ENCODE measurements around the gene DMRT3. TPM values are rescaled to one million over a fixed set of nuclear protein-coding genes. Genes with fewer than 3 reads are reported as not detected.

The DMRT3 gene
- total and polyA plus RNA-seq, 3 donors from 2014 or later: 6.3 to 11.8 (median 6.7) TPM

- Histone ChIP-seq H3K4me3 (no peak overlapping the region), H3K27me3 (no peaks in the 10 kb centered on the region), H3K27ac (no peak overlapping the region), H3K4me1 (no peaks in the 10 kb centered on the region), H3K36me3 (ENCODE audit: low read depth, missing control alignments) (no peaks in the 10 kb centered on the region), H3K9me3 (no peaks in the 10 kb centered on the region)
- no peak for TF ChIP-seq POLR2A (IDR thresholded peaks at IDR 0.05)
- TF ChIP-seq CTCF (IDR thresholded peaks at IDR 0.05): no peak
- WGBS, 2 donors: 51 to 53% methylated on average over 7 to 16 of the region's 16 CpGs
- no peak for DNase-seq
- intact Hi-C loops (cut with DNase I; ENCODE audit: low total_unique reads): no loop called here
These were observed 5.0 kb downstream of the DMRT3 start for GRCh38 chr9:981491-981898.

- Histone ChIP-seq H3K4me3 (no peak overlapping the region), H3K27ac (no peak overlapping the region), H3K4me1 (no peaks in the 10 kb centered on the region), H3K27me3 (no peaks in the 10 kb centered on the region), H3K9me3 (no peaks in the 10 kb centered on the region), H3K36me3 (ENCODE audit: low read depth, missing control alignments) (no peaks in the 10 kb centered on the region)
- 68 to 73% methylated on average over 15 of the region's 15 CpGs for WGBS, 2 donors
- intact Hi-C loops (cut with DNase I; ENCODE audit: low total_unique reads): no loop called here
- no peak for TF ChIP-seq POLR2A (IDR thresholded peaks at IDR 0.05)
- no peak for TF ChIP-seq CTCF (IDR thresholded peaks at IDR 0.05)
- DNase-seq: no peak
These were observed 6.2 kb downstream of the DMRT3 start for GRCh38 chr9:982394-983230.

- H3K36me3 ChIP-seq (ENCODE audit: low read depth, missing control alignments): no peaks in the 10 kb centered on the region
- H3K27me3 ChIP-seq: no peaks in the 10 kb centered on the region
- peaks cover 2% of the 10 kb centered on the region for H3K4me1 ChIP-seq
- 80 to 85% methylated on average over 4 of the region's 4 CpGs for WGBS, 2 donors
- TF ChIP-seq CTCF (IDR thresholded peaks at IDR 0.05) (no peak), POLR2A (IDR thresholded peaks at IDR 0.05) (no peak)
- no peak overlapping the region for H3K27ac ChIP-seq
- no peak for DNase-seq
- intact Hi-C loops (cut with DNase I; ENCODE audit: low total_unique reads): no loop called here
- no peak overlapping the region for H3K4me3 ChIP-seq
- no peaks in the 10 kb centered on the region for H3K9me3 ChIP-seq
These were observed 17.6 kb downstream of the DMRT3 start for GRCh38 chr9:994005-994404.

- H3K9me3 ChIP-seq: no peaks in the 10 kb centered on the region
- intact Hi-C loops (cut with DNase I; ENCODE audit: low total_unique reads): no loop called here
- H3K36me3 ChIP-seq (ENCODE audit: low read depth, missing control alignments): no peaks in the 10 kb centered on the region
- H3K4me3 ChIP-seq: no peak overlapping the region
- 86 to 92% methylated on average over 4 of the region's 4 CpGs for WGBS, 2 donors
- H3K4me1 ChIP-seq: peaks cover 5% of the 10 kb centered on the region
- H3K27me3 ChIP-seq: no peaks in the 10 kb centered on the region
- no peak for DNase-seq
- no peak for TF ChIP-seq CTCF (IDR thresholded peaks at IDR 0.05)
- no peak for TF ChIP-seq POLR2A (IDR thresholded peaks at IDR 0.05)
- H3K27ac ChIP-seq: no peak overlapping the region
These were observed 18.7 kb downstream of the DMRT3 start for GRCh38 chr9:995192-995591.

- Histone ChIP-seq H3K27me3 (no peaks in the 10 kb centered on the region), H3K36me3 (ENCODE audit: low read depth, missing control alignments) (no peaks in the 10 kb centered on the region), H3K9me3 (no peaks in the 10 kb centered on the region), H3K4me3 (no peak overlapping the region), H3K4me1 (peaks cover 5% of the 10 kb centered on the region), H3K27ac (no peak overlapping the region)
- DNase-seq: no peak
- 30 to 41% methylated on average over 3 of the region's 3 CpGs for WGBS, 2 donors
- TF ChIP-seq POLR2A (IDR thresholded peaks at IDR 0.05): no peak
- TF ChIP-seq CTCF (IDR thresholded peaks at IDR 0.05): no peak
- intact Hi-C loops (cut with DNase I; ENCODE audit: low total_unique reads): no loop called here
These were observed 19.3 kb downstream of the DMRT3 start for GRCh38 chr9:995781-996180.

All from testis (tissue), 3 donors.